GM19043 (cell line): Measurements from ENCODE around the gene KDM3B.
"Not testable (repeated sequence)": the region's sequence is repeated elsewhere in the genome, so short reads cannot be mapped to it uniquely, and the experiment has no call there.

Source experiments
- ATAC-seq: cut with Tn5 transposase; IDR thresholded peaks from one replicate; pipeline ENCODE4 v1.9.1; 2021; ENCODE audit warnings: low read depth; ENCODE audit not compliant: unreplicated experiment

The KDM3B gene

DNA sequence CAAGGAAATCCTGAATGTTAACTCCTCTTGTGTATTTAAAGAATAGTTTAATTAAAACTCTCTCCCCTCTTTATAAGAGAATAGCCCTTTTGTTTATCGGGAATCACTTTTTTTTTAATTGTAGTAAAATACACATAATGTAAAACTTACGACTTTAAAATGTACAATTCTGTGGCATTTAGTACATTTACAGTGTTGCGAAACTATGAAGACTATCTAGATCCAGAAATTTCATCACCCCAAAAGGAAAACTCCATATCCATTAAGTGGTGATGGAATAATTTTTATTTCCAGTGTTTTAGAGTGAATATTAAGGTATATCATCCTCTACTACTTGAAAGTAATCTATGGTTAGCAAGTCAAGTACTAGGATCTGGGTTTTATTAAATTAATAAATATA is 36.8 kb downstream of the KDM3B start:
- ATAC-seq, result no peak

DNA sequence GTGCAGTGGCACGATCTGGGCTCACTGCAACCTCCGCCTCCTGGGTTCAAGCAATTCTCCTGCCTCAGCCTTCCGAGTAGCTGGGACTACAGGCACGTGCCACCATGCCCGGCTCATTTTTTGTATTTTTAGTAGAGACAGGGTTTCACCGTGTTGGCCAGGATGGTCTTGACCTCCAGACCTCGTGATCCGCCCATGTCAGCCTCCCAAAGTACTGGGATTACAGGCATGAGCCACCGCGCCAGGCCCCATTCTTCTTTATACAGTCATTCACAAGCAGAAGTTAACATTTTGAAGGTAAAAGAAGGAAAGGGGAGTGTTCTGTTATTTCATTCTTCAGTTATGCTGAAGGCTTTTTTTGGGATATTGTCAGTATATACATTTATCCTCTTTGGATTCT is 37.4 kb downstream of the KDM3B start:
- not testable (repeated sequence) for ATAC-seq

DNA sequence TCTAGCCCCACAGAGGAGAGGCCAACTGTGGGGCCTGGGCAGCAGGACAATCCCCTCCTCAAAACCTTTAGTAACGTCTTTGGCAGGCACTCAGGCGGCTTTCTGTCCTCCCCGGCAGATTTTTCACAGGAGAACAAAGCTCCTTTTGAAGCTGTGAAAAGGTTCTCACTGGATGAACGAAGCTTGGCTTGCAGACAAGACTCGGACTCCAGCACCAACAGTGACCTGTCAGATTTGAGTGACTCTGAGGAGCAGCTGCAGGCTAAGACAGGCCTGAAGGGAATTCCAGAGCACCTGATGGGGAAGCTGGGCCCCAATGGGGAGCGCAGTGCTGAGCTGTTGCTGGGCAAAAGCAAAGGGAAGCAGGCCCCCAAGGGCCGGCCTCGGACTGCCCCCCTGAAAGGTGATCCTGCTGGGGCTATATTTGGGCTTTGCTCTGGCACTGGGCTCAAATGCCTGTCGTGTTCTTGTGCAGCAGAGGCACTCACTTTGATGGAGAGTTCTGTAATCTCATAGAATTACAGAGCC is 39.4 kb downstream of the KDM3B start:
- ATAC-seq, result no peak

DNA sequence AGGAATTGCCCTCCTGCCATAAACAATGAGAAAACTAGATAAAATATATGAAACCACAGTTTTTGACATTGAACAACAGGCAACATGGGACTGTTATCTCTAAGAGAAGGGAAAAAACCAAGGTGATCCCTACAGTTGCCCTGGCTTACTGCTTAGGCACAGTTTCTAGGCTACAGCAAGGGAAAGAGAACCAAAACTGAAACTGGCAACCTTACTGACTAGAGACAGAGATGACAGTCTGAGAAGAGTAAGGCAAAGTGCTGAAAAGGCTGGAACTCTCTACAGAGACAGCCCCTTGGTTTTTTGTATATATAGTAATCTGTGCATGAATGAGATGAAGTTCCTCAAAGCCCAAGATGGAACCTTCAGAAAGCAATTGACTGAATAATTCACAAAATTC is 50.2 kb downstream of the KDM3B start:
- ATAC-seq, result peak; percentile 71

DNA sequence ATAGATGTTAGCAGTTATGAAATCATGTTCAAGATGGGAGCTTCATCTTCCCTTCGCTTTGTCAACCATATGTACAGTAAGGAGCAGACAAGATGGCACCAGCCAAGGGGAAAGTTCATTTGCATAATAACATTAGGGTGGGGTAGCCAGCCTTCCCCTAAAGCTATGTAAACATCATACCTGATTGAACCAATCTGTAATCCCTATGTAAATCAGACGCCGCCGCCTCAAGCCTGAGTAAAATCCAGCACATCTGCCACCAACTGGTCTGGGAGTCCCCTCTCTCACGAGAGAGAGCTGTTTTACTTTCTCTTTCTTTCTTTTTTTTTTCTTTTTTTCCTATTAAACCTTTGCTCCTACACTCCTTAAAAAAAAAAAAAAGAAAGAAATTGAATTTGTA is 55.5 kb downstream of the KDM3B start:
- no peak for ATAC-seq

DNA sequence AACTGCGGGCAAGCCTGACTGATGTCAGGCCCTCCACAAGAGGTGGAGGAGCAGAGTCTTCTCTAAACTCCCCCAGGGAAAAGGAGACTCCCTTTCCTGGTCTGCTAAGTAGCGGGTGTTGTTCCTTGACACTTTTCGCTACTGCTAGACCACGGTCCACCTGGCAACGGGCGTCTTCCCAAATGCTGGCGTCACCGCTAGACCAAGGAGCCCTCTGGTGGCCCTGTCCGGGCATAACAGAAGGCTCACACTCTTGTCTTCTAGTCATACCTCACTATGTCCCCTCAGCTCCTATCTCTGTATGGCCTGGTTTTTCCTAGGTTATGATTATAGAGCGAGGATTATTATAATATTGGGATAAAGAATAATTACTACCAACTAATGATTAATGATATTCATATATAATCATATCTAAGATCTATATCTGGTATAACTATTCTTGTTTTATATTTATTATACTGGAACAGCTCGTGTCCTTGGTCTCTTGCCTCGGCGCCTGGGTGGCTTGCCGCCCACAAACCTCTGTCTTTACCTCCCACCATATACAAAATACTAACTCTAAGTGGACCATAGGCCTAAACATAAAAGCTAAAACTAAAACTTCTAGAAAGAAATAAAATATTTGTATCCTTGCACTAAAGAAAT is 58.6 kb downstream of the KDM3B start:
- not testable (repeated sequence) for ATAC-seq

DNA sequence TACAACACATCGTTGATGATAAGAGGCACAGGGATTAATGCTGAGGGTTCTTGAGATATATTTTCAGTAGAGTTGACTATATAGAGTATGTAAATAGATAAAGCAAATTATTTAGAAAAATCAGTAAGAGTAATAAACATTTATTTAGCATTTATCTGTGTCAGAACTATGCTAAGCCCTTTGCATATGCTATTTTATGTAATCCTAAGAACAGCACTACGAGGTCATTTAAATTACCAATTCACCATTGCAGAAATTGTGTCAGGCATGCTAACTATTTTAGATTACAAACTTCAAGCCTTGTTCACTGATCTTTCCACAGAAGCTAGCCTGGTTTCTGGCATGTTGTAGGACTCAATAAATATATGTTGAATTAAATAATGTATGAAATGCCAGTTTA is 66.0 kb downstream of the KDM3B start:
- ATAC-seq, result no peak

DNA sequence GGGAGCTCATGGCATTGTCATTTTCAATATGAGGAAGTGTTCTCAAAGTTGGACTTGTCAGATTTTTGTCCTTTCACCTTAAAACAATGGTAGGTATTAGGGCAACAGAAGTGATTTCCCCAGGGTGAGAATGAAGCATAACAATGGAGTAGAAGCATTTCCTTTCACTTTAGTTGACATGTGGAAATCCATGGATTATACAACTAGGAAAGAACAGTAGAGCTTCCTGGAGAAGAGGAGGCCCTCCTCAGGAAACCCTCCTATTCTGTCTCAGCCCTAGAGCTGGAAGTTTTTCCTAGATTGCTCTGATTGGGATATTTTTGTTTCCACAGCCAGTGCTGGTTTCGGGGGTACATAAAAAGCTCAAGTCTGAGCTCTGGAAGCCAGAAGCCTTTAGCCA is 72.6 kb downstream of the KDM3B start:
- ATAC-seq, result no peak

DNA sequence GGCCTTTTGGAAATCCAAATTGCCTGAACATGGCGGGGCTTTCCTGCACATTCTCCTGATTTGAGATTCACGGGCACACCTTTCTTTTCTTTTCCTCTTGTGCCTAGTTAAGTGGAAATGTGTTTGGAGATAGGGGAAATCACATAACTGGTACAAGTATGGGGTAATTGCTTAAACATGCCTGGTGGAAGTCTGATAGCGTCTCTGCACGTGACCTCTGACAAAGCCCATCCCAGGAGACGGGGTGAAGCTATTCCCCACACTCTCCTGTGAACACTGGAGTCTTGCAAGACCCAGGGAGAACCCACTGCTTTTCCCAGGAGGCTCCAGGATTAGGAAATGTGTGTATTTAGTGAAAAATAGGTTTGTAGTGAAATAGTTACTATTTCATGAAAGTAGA is 83.5 kb downstream of the KDM3B start:
- no peak for ATAC-seq

DNA sequence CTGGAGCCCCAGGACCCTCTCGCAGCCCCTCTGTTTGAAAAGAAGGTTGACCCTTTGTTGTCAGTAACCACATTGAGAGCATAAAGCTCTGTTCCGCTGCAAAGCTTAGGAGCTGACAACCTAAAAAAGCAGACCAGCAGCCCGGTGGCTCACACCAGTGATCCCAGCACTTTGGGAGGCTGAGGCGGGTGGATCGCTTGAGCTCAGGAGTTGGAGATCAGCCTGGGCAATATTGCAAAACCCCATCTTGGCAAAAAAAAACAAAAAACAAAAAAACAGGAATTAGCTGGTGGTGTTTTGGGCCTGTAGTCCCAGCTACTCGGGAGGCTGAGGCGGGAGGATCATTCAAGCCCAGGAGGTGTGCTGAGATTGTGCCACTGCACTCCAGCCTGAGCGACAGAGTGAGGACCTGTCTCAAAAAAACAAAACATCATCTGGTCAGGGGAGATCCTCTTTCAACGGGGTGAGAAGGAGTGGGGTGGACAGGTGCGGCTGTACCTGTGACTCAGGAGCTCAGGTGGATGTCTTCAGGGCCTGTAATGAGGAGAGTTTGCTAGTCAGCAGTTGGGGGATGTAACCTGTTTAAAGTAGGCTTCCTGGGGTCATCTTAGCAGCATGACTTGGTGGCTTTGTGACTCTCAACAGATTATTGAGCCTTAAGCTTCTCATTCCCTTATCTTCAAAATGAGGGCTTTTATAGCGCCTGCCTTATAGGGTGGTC is 85.7 kb downstream of the KDM3B start:
- ATAC-seq, result no peak

DNA sequence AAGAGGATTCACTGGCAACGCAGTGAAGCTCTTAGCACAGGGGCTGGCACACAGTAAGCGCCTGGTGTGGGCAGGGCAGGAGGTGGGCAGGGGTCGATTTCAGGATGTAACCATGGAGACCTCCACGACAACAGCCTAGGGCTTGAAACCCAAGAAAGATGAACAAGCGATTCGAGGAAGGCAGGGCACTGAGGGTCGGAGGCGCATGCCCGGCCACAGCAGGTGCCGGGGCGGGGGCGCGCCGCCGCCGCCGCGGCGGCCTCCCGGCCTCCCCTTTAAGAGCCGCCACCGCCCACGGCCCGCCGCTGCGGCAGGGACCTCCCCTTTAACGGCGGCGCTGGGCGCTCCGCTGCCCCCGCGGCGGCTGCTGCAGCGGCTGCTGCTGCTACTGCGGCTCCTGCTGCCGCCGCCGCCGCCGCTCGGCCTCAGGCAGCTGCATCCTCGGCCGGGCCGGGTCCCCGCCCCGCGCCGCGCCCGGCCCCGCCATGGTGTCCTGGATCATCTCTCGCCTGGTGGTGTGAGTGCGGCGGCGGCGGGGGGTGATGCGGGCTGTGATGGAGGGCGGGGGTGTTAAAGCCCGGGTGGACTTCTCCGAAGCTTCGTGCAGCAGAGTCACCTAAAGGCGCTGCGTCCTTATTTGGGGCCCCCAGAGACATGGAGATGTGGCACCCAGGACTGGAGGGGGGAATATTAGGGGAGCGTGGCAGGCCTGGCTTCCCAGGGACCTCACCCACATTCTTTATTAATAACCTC is 86.4 kb downstream of the KDM3B start, which contains the start of gene REEP2:
Gene REEP2, plus strand, starts transcription at position 334 of the 753 bp plus-strand sequence. Its CDS starts 152 bp downstream, at position 486.
- ATAC-seq, result peak; percentile 72

DNA sequence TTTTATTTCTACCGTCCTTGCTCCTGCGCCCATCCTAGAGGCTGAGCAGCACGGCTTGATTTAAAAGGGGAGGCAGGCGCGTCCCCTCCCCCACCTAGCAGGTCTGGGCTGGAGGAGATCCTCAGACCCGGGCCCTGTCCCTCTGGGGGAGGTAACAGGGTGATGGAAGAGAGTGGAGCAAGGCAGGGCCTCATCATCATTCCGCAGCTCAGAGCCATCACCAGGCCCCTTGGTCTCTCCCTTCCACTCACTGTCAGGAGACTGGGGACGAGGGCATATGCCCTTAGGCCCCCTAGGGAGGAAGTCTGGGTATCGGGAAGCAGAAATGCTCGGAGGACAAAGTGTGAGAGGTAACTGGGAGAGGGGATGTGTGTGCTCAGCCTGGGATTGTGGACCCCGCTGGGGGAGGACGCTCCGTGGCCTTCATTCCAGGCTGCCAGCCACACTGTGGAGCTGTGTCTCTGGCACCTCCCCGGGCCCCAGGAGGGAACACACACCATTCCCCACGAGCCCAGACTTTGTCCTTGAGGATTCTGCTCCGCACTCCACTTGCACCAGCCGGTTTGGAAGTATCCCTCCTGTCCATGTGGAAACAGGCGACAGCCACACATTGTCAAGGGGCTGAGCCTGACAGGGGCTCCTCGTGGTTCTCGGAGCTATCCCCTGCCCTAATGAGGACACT is 87.1 kb downstream of the KDM3B start:
- no peak for ATAC-seq

DNA sequence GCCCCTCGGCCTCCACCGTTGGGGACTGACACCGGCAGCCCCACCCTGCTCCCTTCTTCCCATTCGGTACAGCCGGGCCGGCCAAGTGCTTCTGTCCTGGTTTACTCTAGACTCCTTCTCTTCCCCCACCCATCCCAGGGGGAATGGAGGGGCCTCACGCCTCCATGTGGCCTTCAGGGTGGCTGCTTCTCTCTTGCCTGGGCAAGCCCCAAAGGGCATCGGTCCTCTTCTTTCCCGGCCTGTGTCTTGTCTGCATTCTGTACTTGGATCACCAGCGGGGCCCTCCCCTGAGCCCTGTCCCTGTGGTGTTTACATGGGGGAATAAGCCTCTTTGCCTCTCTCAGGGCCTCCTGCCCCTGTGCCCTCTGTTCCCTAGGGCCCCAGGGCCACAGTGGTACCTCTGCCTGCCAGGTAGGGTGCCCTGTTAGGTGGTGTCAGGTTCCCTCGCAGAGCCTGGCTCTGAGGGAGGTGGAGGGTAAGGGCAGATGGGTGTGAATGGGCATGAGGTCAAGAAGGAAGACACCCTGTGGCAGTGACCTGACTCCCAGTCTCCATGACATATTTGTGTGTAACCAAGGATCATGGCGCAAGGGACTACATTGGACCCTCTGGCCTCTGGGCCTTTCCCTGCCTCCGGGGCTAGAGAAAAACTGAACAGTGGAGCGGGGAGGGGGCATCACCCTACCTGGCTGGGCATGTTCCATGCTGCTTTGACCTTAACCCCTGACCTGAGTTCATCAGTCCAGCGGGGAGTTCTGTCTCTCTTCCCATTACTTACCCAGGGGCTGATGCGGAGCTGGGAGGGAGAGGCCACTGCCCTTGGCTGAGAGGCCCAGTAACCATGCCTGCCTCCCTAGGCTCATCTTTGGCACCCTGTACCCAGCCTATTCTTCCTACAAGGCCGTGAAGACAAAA is 87.9 kb downstream of the KDM3B start:
- no peak for ATAC-seq

DNA sequence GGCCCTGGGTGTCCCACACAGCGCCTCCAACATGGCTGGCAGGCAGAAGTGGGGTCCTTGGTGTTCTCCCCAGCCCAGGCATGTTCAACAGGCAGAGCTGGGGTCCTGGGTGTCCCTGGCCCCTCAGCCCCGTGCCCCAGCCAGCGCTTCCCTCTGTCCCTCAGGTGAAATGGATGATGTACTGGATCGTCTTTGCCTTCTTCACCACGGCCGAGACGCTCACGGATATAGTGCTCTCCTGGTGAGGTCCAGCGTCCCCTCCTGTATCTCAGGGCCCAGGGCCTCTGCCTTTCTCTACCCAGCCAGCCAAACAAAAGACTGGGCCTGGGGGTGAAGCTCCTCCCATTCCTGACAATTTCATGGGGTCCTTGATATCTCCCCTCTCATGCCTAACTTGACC is 88.7 kb downstream of the KDM3B start:
- no peak for ATAC-seq

DNA sequence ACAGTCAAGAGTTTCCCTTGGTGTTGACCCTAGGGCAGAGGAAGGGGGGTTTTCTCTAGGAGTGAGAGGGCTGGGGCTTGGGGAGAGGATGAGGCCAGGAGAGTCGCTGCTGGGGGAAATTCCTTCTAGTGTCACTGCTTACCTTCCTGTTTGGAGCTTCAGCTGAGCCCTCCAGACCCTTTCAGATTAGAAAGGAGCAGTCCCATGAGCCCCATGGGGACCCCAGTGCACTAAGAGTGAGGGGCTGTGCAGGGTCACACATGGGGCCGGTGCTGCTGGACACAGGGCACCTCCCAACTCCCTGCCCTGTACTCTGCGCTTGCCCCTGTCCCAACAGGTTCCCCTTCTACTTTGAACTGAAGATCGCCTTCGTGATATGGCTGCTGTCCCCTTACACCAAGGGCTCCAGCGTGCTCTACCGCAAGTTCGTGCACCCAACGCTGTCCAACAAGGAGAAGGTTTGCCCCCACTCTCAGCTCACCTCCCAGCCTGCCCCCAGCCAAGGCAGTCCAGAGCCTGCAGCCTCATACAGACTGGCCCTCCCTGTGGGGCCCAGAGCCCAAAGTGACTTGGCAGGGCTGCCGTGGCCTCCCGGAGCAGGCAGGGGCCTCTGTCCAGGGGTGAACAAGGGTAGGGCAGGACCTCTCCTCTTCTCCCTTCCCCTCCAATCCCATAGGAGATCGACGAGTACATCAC is 91.7 kb downstream of the KDM3B start:
- no peak for ATAC-seq

DNA sequence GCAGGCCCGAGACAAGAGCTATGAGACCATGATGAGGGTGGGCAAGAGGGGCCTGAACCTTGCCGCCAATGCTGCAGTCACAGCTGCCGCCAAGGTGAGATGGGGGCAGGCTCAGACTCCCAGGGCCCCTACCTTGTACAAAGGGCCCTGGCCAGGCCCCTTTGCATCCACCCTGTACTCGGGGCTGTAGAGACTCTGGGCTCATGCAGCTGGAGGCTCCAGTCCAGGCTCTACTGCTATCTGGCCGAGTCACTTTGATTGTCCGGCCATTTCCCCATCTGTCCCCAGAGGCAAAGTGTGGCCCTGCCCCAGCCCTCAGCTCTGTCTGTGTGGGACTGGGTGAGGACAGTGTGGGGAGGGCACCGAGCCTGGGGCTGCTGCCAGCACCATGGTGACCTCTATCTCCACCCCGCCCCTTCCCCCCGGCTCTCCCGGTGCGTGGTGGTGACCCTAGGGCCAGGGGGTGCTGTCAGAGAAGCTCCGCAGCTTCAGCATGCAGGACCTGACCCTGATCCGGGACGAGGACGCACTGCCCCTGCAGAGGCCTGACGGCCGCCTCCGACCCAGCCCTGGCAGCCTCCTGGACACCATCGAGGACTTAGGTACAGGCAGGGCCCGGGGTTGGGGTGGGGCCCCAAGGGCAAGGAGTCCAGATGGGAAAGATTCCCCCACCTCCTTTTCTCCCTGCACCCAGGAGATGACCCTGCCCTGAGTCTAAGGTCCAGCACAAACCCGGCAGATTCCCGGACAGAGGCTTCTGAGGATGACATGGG is 92.5 kb downstream of the KDM3B start:
- no peak for ATAC-seq

DNA sequence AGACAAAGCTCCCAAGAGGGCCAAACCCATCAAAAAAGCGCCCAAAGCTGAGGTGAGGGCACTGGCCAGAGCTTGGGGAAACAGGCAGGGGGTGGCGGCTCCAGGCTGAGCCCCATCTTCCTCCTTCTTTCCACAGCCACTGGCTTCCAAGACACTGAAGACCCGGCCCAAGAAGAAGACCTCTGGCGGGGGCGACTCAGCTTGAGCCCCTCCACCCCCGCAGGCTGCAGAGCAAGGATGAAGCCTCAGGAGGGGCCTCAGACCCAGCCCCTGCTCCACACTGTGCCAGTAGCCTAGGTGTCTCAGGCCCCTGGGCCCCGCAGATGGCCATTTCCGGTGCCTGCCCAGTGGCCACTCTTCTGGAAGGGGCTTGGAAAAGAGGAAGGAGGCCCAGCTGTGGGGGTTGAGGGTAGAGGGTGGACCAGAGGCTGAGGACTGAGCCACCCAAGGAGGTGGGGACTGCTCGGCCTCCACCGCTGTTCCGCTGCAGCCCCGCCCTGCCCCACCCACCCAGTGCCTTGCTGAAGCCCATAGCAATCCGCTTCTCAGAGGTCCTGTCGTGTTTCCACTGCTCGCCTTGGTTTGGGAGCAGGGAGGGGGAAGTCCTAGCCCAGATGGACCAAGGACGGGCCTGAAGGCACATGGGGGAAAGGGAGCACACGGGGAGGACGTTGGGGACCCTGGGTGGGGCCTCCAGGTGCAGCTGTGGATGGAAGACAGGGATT is 93.2 kb downstream of the KDM3B start:
- ATAC-seq, result no peak

DNA sequence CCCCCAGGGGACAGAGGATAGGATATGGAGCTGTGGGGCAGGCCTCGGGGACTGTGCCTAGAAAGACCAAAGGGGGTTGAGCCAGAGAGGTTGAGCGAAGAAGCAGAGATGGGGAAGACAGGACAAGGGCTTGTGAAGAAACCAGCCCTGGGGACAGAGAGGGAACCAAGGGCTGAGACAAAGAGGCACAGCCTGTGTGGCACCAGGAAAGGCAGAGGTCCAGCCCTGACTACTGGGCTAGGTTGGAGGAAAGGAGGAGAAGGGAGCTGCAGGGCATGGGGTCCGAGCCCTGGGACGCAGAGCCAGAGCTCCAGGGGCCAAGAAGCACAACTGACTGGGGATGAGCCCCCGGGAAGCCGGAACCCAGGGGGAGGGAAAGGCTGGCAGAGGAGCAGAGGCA is 95.6 kb downstream of the KDM3B start:
- ATAC-seq, result no peak
